ENCODE results near the gene THOP1. TPM values are rescaled to one million over a fixed set of nuclear protein-coding genes. Genes with fewer than 3 reads are reported as not detected.

THOP1 gene
- total and polyA plus RNA-seq, 10 of the 15 experiments (the other 5 are each of a cell fraction or from before 2014, with no cell fraction given), result 1.9 to 270 (median 169) TPM

- TF ChIP-seq POU2F2 (IDR thresholded peaks at IDR 0.05; ENCODE audit: borderline replicate concordance, low read depth, low read length), result no peak
- peak; percentile 97 for TF ChIP-seq NFYB (IDR thresholded peaks at IDR 0.05; ENCODE audit: insufficient read depth, low read depth, low read length)
- peak; percentile 21 for TF ChIP-seq YY1 (IDR thresholded peaks at IDR 0.05; ENCODE audit: low read depth, low read length)
- no peak for TF ChIP-seq ZNF274 (IDR thresholded peaks at IDR 0.05; ENCODE audit: insufficient read depth, insufficient read length)
- no peak for TF ChIP-seq RCOR1 (conservative IDR thresholded peaks at IDR 0.05; ENCODE audit: low read depth, low read length)
- TF ChIP-seq JUND (IDR thresholded peaks at IDR 0.05; ENCODE audit: low read depth, low read length), result peak; percentile 39; the same call in 1 of the 2 replicates
- TF ChIP-seq E4F1 (IDR thresholded peaks at IDR 0.05; ENCODE audit: borderline replicate concordance, partially characterized antibody), result no peak
- no peak for TF ChIP-seq TBL1XR1 (IDR thresholded peaks at IDR 0.05; ENCODE audit: low read depth, low read length)
- no peak for TF ChIP-seq KAT2A (conservative IDR thresholded peaks at IDR 0.05; ENCODE audit: control insufficient read depth, low read depth, low read length)
- no peak for TF ChIP-seq ESRRA (IDR thresholded peaks at IDR 0.05; ENCODE audit: low read length)
- no peak for TF ChIP-seq ZNF384 (IDR thresholded peaks at IDR 0.05; ENCODE audit: borderline replicate concordance, low read depth, low read length)
- peak; percentile 84 for TF ChIP-seq MEF2B (IDR thresholded peaks at IDR 0.05; ENCODE audit: partially characterized antibody, poor library complexity, severe bottlenecking)
- TF ChIP-seq NFYA (IDR thresholded peaks at IDR 0.05; ENCODE audit: borderline replicate concordance, low read depth, low read length), result peak; percentile 89
- TF ChIP-seq, protein P1, sequence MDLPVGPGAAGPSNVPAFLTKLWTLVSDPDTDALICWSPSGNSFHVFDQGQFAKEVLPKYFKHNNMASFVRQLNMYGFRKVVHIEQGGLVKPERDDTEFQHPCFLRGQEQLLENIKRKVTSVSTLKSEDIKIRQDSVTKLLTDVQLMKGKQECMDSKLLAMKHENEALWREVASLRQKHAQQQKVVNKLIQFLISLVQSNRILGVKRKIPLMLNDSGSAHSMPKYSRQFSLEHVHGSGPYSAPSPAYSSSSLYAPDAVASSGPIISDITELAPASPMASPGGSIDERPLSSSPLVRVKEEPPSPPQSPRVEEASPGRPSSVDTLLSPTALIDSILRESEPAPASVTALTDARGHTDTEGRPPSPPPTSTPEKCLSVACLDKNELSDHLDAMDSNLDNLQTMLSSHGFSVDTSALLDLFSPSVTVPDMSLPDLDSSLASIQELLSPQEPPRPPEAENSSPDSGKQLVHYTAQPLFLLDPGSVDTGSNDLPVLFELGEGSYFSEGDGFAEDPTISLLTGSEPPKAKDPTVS (IDR thresholded peaks at IDR 0.05; ENCODE audit: low read depth, low read length), result no peak
- no peak for TF ChIP-seq ZNF24 (IDR thresholded peaks at IDR 0.05)
- TF ChIP-seq CREB1 (IDR thresholded peaks at IDR 0.05; ENCODE audit: low read depth), result peak; percentile 67
- TF ChIP-seq FOS (IDR thresholded peaks at IDR 0.05; ENCODE audit: borderline replicate concordance, extremely low read depth, insufficient read length), result peak; percentile 96
- TF ChIP-seq CEBPB (IDR thresholded peaks at IDR 0.05; ENCODE audit: borderline replicate concordance in 1 of 2, low read depth in 2 of 2, low read length in 2 of 2), result no peak
- peak; percentile 79 for TF ChIP-seq NBN (IDR thresholded peaks at IDR 0.05)
- TF ChIP-seq RUNX3 (IDR thresholded peaks at IDR 0.05; ENCODE audit: low read length), result 0 out of 2 replicates have a peak, but pooled peaks have one; percentile 10
Measured at GRCh38 chr19:2840794-2841791, 55.8 kb downstream of the THOP1 start, which contains the start of gene ZNF555 (continued).

Data from GM12878 (cell line).